ENCODE data around the gene TMC1.

The TMC1 gene

DNA sequence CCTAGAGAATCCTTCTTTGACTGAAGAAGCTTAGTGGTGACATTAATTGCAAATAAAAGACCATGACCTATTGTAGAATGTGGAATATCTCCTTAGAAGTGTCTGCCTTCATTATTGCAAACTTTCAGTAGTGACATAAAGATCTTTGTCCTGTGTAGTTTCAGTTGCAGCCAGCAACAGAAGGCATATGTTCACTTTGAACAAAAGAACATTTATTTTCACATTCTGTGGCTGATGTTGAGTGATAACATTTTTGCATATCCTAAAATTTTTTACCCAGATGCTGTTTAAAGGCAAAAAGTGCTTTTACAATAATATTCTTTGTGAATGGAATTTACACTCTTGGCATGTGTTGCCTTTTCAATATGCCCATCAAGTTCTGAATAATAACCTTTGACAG, 165.9 kb downstream of the TMC1 start:
- no peak for FAIRE-seq

DNA sequence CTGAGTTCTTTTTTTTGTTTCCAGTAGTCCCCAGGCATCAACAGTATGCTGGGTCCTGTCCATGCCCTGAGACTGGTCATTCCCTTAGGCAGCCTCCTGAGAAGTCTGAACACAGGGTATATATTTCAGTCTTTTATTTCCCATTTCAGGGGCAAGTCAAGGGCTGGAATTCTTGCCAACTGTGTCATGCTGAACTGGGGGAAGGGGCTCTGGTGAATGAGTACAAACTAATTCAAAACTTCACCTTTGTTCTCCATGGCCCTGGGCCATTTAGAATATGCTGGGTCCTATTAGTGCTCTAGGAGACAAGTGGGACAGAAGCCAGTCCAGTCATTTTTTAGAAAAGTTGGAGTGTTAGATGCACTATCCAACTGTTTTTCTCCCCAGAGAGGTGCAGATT, 170.3 kb downstream of the TMC1 start:
- no peak for FAIRE-seq

DNA sequence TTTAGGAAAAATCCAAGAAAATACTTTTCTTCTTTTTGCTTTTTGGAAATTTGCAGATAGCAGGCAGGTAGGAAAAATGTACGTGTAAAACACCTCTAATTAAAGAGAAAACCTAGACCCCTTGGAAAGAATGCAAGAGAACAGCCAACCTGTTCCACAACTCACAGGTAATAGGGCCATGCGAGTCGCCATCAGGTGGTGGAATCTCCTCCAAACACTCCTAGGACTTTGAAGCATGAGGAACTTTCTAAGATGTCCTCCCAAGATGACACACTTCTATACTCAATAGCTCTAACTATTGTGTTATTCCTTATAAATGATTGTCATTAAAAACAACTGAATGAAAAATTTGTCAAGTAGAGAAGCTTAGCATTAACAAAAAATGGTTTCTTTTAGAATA, 174.0 kb downstream of the TMC1 start:
- FAIRE-seq, result no peak

DNA sequence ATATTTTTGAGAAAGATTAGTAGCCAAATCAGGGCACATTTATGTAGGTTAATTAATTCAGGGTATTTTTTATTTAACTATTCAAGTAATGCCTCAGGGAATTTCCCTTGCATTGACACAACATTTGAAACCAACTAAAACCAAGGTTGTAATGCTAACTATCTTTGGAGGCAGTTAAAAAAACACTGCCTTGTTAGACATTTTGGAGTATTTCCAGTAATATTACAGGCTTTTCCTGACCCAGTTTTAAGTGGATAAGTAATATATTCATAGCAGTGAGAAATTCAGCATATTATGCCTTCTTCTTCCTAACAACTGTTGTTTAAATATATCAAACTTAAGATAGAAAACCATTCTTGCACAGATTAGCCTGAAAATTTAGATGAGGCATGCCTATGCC, 175.1 kb downstream of the TMC1 start:
- FAIRE-seq, result no peak

DNA sequence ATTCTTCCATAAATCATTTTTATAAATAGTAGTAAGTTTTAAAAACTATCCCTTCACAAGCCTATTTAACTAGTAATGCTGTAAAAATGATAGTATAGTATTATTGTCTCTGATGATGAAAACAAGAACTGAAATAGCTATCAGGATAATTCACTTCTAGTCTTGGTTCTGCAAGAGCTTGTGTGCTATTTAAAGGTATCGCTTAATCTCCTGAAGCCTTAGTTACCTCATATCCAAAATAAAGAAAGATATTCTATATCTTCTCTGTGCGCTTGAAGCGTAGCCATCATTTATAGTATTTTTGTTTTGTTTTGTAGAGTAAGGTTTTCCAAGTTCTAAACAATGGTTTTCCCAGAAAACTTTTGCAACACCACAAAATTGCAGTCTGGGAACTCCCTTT, 180.1 kb downstream of the TMC1 start:
- no peak for FAIRE-seq

DNA sequence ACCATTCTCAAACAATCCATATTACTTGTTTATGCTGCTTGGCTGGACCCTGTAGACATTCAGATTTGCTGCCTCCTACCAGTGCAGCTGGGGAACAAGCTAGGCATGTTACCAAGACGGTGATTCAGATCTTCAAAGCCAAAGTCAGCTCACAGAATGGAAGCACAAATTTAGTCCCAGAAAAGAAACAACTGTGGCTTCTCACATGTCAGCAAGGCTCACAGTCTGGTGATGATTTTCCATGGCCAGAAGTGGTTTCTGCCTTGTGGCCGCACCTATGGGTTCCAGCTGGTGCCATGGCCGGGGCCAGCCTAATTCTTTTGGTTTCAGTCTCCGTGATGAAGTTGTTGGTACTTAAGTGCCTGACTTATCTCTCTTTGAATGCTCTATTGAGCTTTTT, 182.2 kb downstream of the TMC1 start:
- no peak for FAIRE-seq

DNA sequence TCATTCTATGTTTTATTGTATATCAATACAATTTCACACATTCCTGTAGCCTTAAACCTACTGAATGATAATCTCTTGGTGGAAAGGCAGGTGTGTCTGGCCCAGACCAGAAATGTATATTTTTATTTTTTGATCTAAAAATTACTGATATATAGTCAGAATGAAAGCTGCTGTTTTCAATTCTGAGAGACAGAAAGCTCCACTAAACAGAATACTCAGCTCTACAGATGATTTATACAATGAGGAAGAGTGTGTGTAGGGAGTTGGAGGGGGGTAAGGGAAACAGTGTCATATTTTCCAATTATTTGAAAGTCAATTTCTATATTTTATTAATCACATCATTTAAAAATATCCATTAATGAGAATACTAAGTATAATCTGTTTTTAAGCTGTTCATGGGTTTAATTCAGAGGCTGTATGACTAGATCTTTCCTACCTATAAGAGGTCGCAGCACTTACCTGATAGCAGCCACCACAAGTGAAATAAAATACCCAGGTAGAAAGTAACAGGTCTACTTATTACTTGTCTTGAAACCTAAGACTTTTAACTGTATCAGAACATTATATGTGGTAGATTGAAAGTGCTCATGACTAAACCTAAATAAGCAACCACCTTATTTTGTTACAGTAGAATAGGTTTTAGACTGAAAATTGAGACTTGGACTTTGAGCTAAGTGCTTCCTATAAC, 183.4 kb downstream of the TMC1 start:
- FAIRE-seq, result no peak

DNA sequence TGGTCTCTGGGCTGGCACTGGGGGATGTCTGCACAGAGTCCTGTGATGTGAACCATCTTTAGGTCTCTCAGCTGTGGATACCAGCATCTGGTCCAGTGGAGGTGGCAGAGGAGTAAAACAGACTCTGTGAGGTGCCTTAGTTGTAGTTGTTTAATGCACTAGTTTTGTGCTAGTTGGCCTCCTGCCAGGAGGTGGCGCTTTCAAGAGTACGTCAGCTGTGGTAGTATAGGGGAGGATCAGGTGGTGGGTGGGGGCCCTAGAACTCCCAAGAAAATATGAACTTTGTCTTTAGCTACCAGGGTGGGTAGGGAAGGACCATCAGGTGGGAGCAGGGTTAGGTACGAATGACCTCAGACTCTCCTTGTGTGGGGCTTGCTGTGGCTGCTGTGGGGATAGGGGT, 197.1 kb downstream of the TMC1 start:
- no peak for FAIRE-seq

DNA sequence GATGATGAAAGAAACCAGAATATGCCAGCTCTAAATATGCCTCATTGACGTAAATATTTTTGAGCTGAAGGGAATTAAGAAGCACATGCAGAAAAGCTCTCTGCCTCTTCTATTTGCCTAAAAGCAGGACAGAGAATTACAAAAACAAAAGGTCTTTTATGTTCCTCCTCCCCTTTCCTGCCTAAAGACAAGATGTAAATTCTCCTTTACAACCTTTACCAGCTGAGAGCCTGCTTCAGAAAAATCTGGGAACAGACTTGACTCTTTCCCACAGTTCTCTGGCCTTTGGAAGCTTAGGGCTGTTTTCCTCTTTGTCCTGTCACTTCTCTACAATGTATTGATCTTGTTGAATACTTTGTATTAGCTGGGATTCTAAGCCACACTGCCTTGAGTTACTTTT, 199.7 kb downstream of the TMC1 start:
- FAIRE-seq, result no peak

DNA sequence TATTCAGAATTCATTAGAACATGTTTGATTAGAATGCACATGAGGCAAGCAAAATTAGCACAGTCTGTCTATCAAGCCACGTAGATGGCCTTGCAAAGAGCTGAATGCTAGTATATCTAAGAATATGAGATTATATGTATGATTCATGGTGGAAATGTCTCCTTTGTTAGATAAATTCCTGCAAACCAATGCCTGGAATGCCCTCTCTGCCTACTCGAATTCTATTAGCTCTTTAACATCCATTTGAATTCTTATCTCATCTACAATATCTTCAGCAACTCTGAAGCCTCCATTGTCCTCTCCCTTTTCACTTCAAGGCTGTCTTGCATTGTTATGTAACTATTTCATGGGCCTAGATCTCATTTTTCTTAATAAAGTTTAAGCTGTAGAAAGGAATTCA, 205.5 kb downstream of the TMC1 start:
- no peak for FAIRE-seq

DNA sequence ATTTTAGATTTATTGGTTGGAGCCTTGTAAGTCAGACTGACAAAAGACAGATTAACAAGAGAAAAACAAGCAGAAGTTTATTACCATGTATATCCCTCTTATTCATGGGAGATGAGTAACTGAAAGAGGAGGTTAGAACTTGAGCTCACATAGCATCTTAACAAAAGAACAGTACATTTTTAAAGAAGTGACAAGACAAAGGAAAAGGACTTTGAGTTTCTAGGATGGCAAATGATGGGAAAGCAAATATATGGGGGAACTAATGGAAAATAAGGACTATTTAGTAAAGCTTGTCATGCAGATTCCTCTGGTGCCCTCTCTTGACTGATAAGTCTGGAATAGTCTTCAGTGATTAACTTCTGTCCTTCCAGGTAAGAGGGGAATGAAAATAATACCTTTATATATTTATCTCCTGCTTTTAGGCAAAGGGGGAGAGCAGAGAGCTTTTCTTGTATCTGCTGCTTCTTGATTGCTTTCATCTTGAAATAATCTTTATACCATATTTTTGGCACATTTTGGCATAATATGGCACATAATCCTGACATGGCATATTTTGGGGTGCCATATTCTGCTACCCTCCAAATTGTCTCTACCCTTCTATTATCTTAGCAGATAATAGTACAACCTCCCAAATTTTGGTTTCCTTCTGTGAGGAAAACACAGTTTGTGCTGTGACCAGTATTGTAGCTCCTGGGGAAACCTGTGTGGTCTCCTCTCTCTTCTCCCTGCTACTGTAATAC, 206.8 kb downstream of the TMC1 start:
- no peak for FAIRE-seq

DNA sequence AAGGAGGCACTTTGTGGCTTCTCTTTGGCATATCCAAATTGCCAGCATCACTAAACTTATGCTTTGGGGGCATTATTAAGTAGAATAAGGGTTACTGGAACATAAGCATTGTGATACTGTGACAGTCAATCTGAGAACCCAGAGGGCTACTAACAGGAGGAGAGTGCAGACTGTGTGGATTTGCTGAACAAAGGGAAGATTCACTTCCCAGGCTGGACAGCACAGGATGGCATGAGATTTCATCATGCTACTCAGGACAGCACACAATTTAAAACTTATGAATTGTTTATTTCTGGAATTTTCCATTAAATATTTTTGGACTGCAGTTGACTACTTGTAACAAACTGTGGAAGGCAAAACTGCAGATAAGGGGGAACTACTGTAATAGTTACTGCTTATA, 212.5 kb downstream of the TMC1 start:
- no peak for FAIRE-seq

DNA sequence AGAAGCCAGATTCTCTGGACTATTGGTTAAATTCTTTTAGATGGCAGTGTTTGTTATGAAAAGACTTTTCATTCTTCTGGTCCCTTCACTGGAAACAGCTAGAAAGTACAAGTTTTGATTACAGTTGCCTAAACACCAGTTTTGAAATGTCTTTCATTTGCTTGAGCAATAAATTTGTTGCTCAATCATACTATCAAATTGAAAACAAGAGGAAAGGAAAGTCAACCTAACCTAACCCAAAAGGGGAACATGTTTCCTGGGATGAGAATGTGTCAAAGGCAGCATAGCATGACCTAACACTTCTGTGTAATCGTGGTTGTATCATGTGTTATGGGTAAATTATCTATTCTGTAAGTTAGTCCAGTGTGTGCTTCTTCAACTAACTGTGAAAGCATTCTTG, 213.2 kb downstream of the TMC1 start:
- FAIRE-seq, result no peak

DNA sequence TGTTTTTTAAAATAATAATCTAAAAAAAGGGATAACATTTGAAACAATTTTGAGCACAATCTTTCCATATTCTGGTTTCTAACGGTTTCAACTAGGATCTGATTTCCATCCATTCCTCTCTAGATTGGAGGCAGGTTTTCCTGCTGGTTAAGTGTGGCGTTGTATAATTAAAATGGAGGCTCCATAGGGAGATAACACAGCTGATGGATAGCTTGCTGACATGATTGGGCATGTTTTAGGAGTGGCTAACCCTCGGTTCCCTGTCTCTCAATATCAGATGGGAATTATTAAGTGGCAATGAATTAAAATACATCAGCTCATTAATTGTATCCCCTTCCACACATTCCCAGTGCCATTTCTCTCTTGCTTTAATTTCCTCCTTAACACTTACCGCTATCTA, 222.4 kb downstream of the TMC1 start:
- FAIRE-seq, result no peak

DNA sequence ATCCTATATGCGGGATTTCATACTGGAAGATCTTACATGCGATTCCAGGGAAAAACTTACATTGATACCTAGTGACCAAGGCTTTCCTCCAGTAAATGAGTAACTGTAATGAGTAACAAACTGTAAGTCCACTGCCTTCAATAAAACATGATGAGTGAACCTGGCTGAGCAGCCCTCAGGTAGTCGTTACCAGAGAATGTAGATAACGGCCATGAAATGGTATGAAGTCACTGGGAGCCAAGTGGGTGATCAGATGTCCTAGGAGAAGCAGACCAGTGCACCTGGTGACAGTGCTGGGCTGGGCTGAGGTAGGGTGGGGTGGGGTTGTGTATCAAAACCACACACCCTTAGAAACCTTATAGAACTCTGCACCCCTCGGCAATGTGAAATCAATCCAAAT, 227.9 kb downstream of the TMC1 start:
- FAIRE-seq, result no peak

DNA sequence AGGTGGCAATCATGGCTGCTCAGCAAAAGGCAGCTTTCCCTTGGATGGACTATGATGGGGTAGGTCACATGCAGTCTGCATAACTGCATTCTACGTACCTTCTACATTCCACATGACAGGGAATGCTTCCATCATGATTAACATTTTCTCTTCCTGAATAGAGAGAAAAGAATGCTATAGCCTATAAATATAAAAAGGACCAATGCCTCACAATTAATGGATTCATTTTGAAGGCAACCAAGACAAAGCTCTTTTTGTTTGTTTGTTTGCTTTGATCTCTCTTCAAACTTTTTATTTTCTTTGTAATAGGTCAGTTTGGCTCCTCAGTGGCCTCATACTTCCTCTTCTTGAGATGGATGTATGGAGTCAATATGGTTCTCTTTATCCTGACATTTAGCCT, 230.1 kb downstream of the TMC1 start:
- no peak for FAIRE-seq

DNA sequence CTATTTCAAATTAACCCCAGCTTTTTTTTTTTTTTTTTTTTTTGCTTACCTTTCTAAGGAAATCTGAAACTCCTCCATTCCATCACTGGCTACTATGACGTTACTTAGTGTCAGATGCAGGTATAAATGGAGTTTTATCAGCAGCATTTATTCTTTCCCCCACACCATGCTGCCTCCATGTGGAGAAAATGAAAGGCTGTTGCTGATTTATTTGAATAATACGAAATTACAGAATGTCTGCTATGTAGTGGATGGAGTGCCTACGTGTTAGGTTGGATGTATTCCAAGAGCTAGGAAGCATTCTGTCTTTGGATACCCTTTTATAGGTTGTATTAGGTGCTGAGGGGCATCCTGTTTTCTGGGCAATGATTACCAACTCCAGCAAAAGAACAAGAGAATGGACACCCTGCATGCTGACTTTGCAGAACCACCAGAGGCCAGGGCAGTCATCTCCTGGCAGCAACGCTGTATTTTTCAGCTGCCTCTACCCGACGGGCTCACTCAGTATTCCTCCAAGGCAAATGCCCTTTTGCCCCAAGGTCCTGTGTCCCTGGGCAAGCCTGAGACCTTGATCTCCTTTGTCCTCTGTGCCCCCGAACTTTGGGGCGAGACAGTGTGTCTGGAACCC, 232.0 kb downstream of the TMC1 start:
- FAIRE-seq, result no peak

DNA sequence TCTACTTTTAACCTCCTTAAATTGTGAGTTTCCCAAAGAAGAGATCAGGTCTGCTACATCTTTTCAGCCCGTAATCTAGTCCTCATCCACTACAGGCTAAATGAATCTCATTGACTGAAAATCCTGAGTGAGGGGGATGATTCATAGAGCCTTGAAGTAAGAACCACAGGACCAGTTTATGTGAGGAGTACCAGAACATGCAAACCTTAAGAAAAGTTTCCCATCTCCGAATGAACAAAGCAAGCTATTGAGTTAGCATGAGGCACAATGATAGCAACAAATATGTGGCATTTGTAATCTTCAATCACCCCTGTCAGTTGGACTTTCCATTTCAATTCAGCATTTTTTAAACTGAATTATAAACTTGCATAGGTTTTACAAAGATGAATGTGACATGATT, 234.4 kb downstream of the TMC1 start:
- FAIRE-seq, result no peak

DNA sequence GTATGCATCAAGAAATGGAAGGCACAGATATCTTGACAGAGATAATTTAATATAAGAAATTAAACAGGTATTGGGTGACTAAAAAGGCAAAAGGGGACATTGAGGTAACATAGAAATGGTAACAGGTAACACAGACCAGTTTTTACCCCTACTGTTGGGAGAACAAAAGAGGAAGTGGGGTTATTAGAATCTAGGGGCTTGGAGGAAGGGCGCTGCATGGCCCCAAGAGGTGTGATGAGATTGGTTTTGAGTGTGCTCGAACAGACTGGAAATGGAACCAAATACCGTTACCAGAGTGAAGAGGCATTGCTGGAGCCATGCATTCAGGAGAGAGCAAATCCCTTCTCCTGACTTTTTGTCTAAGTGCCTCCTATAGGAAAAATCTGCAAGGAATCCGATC, 237.5 kb downstream of the TMC1 start:
- no peak for FAIRE-seq

DNA sequence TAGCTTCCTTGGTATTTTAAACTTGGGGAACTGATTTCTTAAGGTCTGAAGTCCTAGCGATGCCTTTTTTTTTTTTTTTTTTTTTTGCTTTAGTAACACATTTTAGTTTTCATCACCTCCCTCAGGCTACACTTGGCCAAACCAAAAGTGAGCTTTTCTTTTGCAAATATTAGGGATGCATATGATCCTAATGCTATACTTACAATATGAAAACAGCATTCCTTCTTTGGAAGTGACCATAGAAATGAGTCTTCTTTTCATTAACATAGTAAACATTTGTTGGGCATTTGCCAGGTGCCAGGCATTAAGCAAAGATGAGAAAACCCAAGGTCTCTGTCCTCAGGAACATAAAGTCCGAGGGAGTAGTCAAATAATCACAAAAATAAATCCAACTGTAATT, 241.6 kb downstream of the TMC1 start:
- no peak for FAIRE-seq

DNA sequence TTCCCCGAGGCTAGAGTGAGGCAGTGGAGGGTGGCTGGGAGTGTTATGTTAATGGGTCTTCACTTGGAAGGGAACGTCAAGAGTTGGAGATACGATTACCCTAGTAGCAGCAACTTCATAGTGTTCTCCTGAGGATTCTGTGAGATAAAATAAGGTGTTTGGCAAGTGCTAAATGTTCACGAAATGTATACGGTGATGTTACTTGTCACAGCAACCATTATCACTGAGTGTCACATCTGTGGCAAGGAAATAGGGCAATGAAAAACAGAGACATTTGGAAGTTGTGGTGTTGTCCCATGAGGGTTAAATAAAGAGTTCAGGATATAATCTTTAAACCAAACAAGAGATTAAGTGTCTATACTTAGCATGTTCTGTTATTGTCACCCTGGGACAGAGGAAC, 248.1 kb downstream of the TMC1 start:
- FAIRE-seq, result no peak

DNA sequence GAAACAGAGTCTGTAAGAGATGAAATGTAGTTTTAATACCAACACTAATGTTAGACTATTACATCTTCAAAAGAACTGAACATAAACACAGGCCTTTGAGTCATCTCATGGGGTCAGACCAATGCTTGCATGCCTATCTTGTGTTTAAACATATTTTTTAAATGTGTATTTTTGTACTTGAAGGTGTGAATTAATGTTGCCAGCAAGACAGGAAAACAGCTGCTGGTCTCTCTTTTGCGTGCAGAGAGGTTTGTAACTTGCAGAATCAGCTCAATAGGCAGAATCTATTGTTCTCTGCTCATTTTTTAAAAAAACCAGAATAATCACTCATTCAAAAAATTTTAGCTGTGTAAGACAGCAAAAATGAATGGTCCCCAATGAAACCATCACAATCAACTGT, 251.3 kb downstream of the TMC1 start:
- FAIRE-seq, result no peak

DNA sequence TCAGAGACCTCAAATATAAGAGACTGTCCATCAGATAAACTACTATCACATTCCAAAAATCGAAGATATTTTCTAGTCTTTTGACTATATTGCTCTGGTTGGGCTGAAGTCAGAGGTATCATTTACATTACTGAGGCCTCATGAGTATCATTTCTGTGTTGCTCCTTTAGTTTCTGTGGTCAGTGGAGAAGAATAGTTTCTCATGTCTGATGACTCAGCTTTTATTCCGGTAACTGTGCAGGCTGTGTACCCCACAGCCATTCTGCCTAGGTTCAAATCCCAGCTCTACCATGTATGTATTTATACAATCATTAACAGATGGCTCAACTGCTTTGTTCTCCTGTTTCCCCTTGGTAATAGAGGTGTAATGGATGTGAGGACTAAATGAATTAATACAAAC, 252.2 kb downstream of the TMC1 start:
- FAIRE-seq, result no peak

DNA sequence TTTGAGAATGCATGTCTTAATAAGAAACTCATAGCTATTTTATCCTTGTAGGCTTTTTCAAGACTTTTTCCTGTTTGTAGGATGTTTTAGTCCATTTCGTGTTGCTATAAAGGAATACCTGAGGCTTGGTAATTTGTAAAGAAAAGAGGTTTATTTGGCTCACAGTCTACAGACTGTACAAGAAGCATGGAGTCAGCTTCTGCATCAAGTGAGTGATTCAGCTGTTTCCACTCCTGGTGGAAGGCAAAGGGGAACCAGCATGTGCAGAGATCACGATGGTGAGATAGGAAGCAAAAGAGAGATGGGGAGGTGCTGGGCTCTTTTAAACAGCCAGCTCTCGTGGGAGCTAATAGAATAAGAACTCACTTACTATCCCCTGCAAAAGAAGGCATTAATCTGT, 254.2 kb downstream of the TMC1 start:
- FAIRE-seq, result no peak

DNA sequence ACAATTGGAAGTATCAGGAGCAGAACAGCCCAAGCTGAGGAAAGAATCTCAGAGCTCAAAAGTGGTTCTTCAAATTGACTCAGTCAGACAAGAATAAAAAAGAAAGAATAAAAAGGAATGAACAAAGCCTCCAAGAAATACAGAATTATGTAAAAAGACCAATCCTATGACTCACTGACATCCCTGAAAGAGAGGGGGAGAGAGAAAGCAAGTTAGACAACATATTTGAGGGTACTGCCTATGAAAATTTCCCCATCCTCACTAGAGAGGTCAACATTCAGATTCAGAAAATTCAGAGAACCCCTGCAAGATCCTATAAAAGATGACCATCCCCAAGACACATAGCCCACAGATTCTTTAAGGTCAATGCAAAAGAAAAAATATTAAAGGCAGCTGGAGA, 258.2 kb downstream of the TMC1 start:
- FAIRE-seq, result no peak

All from A204.1 (cell line).